ENCODE results near the gene CHIA.

The CHIA gene

DNA sequence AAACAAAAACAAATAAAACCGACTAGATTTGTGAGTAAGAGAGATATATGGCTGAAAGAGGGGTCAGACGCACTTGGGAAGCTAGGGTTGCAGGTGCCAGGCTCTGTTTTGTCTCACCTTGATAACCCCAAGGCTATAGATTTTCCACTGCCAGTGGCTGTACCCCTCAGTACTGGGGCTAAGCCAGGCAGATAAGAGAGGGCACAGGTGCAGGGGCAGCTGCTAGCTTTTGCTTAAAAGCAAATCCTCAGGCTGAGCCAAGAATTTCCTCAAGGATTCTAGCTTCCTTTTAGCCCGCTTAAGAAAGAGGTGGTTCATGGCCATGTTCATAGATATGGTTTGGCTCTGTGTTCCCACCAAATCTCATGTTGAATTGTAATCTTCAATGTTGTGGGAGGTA lies 79.0 kb downstream of the CHIA start:
- no peak for DNase-seq
